Cerebellar cortex (tissue), 1 donor: Measurements from ENCODE around the gene MAD1L1.
A peak's percentile ranks its signal among the peaks of the same experiment; 100 is the strongest.

Experiments used
- DNase-seq: peaks from one replicate; pipeline ENCODE4 v3.0.0-alpha.2; 2015; ENCODE audit warnings: low spot score

MAD1L1 gene

GRCh38 chr7:2218444-2218785 is 14.3 kb downstream of the MAD1L1 start:
- no peak for DNase-seq

- DNase-seq: no peak
These were observed 14.9 kb downstream of the MAD1L1 start for GRCh38 chr7:2217716-2218443.

DNA sequence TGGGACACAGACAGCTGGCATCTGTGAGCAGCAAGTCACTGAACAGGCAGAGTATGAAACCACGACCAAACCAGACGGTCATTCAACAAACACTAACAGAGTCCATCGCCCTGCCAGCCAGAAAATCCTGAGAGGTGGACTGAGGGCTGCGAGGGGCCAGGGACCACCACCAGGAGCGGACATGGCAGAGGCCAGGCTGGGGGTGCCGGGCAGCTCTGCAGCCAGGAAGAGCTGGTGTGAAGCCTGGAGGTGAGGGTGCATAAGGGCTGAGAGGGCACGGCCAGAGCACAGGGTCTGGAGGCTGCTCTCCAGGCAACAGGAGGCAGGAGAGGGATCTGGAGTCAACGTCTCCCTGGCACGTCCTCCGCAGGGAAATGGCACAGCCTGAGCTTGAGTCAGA is 15.5 kb downstream of the MAD1L1 start:
- no peak for DNase-seq

- DNase-seq: no peak
These were observed 16.9 kb downstream of the MAD1L1 start for GRCh38 chr7:2215851-2216250.

DNA sequence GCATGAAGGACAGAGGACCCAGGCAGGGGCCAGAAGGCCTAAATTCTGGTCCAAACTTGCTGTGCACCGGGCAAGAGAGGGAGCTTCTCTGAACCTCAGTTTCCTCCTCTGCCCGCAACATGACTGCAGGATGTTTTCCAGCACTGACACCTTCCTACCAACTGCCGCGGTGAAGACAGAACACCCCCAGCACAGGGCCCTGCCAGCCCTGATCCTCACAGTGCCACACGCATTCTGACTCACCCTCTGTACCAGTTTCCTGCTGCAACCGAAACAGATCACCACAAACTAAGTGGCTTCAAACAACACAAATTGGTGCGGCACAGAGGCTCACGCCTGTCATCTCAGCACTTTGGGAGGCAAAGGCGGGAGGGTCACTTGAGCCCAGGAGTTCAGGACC is 18.1 kb downstream of the MAD1L1 start:
- no peak for DNase-seq

- DNase-seq: no peak
These were observed 19.1 kb downstream of the MAD1L1 start for GRCh38 chr7:2213551-2214215.

DNA sequence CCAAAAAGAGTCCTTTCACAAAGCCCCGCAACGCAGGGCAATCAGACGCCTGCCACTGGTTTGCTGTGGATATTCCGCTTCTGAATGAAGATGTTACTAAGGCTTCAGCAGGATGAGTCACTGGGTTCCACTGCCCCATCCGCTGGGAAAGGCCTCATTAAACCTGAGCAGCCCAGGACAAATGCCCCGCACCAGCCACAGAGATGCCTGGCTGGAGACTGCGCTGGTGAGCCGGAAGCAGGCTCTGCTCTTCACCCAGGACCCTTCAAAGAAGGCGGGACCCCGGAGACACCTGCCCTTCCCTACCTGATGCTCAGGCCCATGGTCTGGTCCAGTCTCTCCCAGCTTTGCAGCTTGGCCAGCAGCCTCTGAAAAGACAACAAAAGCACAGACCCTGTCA is 19.8 kb downstream of the MAD1L1 start:
- no peak for DNase-seq

- no peak for DNase-seq
These were observed 20.8 kb downstream of the MAD1L1 start for GRCh38 chr7:2211926-2212325.

DNA sequence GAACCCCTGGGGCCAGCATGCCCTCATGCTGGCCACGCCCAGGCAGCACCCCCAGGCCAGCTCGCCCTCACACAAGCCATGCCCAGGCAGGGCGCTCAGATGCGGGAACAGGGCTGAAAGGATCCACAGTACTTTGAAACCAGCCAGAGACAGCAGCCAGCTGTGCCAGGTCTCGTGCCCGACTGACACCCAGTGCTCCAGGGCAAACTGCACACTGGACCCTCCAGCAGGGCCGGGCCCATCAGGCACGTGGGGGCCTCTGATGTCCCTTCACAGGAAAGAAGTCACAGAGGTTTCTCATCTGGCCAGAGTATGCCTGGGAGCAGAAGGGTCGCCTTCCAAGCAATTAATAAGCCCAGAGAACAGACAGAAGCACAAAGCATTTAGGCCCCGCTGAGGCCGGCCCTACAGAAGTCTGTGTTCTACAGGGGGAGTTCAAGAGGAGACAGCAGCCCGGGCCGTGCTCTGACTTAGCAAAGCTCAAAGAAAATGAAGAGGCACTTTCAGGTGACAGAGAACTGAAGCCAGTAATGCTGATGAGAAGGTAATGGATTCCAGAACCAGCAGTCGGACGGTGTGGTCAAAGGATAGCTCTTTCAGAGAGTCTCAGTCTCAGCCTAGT is 21.4 kb downstream of the MAD1L1 start:
- DNase-seq: no peak

DNA sequence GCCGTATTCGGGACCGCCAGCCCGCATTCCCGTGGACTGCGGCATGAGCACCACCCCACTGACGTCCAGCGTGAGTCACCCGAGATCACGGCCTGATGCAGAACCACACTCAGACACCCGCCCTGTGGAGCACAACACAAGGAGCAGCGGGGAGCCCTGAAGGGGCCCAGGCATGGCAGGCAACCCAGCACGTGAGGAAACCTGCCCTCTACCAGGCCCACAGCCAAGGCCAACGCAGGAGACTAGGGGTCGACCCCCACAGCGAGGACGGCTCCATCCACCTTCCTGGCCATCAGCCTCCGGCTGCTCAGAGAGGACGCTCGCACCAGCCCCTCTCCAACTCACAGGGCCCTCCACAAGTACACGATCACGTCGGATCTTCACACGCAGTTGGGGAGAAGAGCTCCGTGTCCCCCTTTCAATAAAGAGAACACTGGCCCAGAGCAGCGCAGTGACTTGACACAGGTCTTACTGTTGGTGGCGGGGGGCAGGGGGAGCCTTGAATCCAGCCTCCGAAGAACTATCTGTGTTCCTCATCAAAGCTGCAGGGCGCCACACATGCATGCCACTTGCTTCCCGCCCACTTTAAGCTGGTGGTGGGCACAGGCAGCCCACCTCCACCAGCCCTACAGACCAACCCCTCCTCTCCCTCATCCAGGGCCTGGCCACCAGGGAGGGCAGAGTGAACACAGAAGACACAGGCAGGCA is 22.0 kb downstream of the MAD1L1 start:
- DNase-seq: no peak

DNA sequence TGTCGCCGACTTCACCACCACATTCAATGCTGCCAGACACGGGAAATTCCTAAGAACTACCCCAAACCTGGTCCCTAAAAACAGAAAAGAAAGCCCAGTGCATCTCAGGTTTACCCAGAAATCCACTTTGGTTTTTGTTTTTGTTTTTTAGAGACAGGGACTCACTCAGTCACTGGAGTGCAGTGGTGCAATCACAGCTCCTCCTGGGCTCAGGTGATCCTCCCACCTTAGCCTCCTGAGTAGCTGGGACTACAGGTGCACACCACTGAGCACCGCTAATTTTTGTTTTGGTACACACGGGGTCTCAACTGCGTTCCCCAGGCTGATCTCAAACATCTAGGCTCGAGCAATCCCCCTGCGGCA is 22.8 kb downstream of the MAD1L1 start:
- no peak for DNase-seq

DNA sequence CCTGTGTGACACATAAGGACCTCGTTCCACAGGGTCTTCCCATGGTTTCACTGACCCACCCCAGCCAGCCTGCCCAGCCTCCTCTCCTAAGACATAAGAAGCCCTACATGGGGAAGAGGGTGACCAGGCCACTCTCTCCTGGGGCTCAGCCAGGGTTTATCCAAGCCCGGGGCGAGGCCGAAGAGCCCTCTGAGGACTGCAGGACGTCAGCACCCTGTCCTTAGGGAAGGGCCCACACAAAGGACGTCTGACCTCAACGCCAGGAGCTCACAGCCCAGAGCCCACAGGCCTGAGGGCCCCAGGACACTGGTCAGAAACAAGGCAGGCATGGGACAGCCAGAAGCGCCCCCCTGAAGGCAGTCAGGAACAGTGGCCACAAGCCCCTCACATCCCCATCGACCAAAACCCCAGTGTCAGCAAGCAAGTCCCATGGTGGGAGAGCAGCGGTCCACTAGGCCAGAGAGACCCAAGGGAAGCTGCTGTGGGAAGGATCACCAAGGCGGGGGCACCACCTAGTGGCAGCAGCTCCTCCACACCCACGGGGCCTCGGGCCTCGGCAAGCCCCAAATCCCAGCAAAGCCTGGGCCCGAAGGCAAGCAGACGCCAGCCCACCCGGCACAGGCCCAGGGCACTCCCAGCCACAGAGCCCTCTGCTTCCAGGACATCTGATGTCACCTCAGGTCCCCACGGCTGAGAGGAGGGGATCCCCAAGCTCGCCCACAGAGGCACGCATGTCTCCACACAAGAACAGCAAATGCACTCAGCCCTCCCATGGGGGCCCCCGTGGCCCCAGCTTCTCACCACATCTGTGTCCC is 23.4 kb downstream of the MAD1L1 start:
- DNase-seq: peak; percentile 54

DNA sequence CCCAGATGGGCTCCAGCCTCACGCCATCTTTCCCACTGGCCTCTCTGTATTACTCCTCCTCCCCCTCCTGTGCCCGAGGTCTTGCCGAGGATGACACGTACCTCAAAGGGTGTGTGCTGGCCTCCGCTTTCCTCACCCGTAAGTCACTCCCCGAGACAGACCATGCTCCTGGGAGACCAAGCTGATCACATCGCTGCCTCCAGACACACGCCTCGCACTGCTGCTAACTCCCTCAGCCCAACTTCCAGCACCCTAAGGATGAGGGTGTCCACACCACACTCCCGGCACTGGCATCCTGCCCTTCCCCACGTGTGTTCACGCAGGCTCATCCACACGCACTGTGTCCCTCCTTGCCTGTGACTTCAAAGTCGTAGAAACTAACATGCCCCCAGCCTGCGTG is 24.0 kb downstream of the MAD1L1 start:
- no peak for DNase-seq

GRCh38 chr7:2205036-2205780 is 27.5 kb downstream of the MAD1L1 start:
- DNase-seq: no peak

DNA sequence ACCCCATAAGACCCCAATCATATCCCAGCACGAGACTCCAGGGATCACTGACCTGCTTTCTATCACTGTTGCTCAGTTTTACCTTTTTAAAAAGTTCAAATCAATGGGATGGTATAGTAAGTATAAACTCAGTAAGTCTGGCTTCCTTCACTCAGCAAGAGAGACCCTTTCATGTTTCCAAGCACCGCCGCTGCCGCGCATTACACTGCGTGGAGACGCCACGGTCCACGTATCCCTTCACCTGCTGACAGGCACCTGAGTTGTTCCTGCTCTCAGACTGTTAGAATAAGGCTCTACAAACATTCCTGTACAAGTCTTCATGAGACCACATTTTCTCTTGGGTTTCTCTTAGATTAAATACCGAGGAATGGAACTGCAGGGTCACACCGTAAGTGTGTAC is 28.3 kb downstream of the MAD1L1 start:
- DNase-seq: no peak

GRCh38 chr7:2203766-2204300 is 28.9 kb downstream of the MAD1L1 start:
- DNase-seq: no peak

DNA sequence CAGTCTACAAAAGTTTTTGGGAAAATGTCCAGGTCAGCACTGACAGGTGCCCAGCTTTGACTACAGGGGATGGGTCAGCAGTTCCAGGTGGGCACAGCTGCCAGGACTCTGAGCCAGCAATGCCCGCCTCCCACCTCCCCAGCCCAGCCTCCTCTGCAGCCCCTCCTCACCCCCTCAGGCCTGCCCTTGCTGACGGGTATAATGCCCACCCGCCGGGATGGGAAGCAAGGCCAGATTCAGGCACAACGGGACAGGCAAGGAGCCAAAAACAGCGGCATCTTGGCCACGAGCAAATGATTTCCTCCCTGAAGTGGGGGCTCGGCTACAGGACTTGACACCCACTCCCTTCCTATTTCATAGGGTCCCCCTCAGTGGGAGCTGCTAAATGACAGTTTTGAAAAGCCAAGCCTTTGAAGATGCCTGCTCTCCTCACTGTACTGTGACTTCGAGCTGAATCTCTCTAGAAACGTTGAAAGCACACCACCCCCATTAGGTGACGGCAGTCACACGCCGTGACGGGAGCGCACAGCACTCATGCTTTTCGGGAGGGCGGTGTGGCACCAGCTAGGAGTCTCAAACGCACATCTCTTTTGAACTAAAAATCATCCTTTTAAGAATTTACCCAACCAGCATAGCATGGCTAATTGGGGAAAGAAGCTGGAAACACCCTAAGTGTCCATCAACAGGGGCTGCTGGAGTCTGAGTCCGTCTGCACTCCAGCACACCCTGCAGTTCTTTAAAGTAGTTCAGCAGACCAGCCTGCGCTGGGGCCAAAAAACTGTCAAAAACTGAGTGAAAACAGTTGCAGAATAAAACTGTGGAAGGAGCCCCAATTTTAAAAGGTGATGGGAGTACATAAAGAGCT is 29.6 kb downstream of the MAD1L1 start:
- no peak for DNase-seq

DNA sequence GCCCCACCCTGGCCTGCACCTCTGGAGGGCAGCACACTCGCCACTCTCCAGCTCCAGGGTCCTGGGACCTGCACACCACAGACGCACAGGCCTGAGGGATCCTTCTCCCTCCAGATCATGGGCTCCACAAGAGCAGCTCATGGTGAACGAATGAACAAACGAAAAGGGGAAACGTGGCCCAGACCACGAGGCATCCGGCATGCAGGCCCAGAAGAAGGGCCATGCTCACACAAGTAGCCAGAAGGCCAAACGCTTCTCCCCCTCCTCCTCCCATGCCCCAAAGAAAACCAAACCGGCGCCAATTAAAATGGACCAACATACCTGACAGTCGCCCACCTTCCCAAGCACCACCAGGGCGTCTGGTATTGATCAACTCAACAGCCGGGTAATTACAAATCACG is 30.4 kb downstream of the MAD1L1 start:
- no peak for DNase-seq

- DNase-seq: no peak
These were observed 30.9 kb downstream of the MAD1L1 start for GRCh38 chr7:2201686-2202360.

DNA sequence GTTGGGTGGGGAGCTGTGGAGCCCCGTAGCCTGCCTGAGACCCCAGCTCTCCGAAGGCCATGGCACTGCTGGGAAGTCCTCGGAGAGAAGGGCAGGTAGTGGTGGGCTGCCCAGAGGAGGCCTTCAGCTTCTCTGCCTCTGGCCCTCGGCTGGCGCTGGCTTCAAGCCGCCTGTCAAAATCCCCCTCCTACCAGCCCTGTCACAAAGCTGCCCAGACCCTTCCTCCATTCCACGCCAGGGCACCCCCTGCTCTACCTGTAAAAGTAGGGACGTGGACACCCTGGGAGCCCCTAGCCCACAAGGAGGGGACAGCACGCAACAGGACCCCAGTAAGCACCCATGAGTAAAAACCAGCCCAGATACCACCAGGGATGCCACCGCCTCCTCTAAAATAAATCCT is 31.6 kb downstream of the MAD1L1 start:
- DNase-seq: no peak
